HCT116 (cell line): ENCODE measurements around the gene ZMYND11.

Experiments
- CEBPB ChIP-seq: IDR thresholded peaks from 2 replicates; pipeline ENCODE4 v1.6.1; 2012; ENCODE audit warnings: low read depth
- MAX ChIP-seq: IDR thresholded peaks from 2 replicates; pipeline ENCODE4 v1.6.1; 2012

- TF ChIP-seq CEBPB (no peak), MAX (no peak)
These were observed 38.5 kb downstream of the ZMYND11 start for GRCh38 chr10:173741-174140.
